Ascending aorta (tissue), 2 donors: ENCODE data around the gene GYPE. TPM values are rescaled to one million over a fixed set of nuclear protein-coding genes. Genes with fewer than 3 reads are reported as not detected.
"Not testable (repeated sequence)": the region's sequence is repeated elsewhere in the genome, so short reads cannot be mapped to it uniquely, and the experiment has no call there.

ENCODE experiments used
- DNase-seq, 2 donors: peaks; one replicate each; pipeline ENCODE4 v3.0.0-alpha.2; 2019; ENCODE audit warnings: low spot score in 2 of 2
- H3K27ac ChIP-seq, 2 donors: fragments of 200-600 bp; sonication (generic); one replicate each; pipeline ENCODE4 v1.5.1; 2016 to 2017; ENCODE audit warnings: mild to moderate bottlenecking in 1 of 2
- H3K27me3 ChIP-seq: fragments of 200-600 bp; sonication (generic); one replicate; pipeline ENCODE4 v1.5.1; 2017
- H3K36me3 ChIP-seq, 2 donors: fragments of 200-600 bp; sonication (generic); one replicate each; pipeline ENCODE4 v1.5.1; 2016
- H3K4me1 ChIP-seq, 2 donors: fragments of 200-600 bp; sonication (generic); one replicate each; pipeline ENCODE4 v1.5.1; 2016 to 2017; ENCODE audit warnings: mild to moderate bottlenecking in 1 of 2
- H3K4me3 ChIP-seq, 2 donors: fragments of 200-600 bp; sonication (generic); one replicate each; pipeline ENCODE4 v1.5.1; 2016 to 2017; ENCODE audit warnings: mild to moderate bottlenecking in 1 of 2
- H3K9me3 ChIP-seq, 2 donors: fragments of 200-600 bp; sonication (generic); one replicate each; pipeline ENCODE4 v1.5.1; 2016
- intact Hi-C: fragments of 100-400 bp; cut with DNase I; formaldehyde crosslinking; loops from one replicate; pipeline ENCODE4 v1.15.1; 2023
- total RNA-seq: library from RNA; depleted of rRNA; stranded (reverse); fragments of >200 nt; gene quantifications from one replicate; pipeline ENCODE4 v1.1.0, GENCODE V29; 2016

The GYPE gene
- total RNA-seq, 1 donor from 2014 or later = not detected

DNA sequence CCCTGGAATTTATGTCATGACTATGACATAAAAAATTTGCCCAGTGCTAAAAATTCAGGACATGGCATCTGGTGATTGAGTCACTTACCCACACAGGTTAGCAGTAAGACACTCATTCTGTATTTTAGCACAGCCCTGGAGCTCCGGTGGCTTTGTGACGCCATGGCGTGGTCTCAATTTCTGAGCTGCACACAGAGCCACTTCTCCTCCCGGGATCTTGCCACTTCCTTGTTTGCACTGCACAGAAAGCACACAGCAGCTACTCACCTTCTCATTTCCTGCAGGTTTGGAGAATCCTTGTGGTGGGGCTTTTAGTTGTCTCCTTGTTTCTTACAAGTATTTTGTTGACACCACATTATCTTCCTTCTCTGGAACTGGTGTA is 76.1 kb downstream of the GYPE start:
- H3K4me3 ChIP-seq, H3K27me3 ChIP-seq, H3K36me3 ChIP-seq, H3K4me1 ChIP-seq, DNase-seq, H3K27ac ChIP-seq, intact Hi-C loops: not testable (repeated sequence)
- peaks cover 0 to 11% of the 10 kb centered on the region in 2 donors for H3K9me3 ChIP-seq

Other genes with a start within 250 kb of the GYPE start
- not detected for gene FREM3, start 204.9 kb downstream of the GYPE start, total RNA-seq
- not detected for gene GYPB, start 113.8 kb upstream of the GYPE start, total RNA-seq
- gene GYPA, start 235.2 kb upstream of the GYPE start, total RNA-seq = not detected